Measurements from ENCODE around the gene ZNF277.
"Not testable (repeated sequence)": the region's sequence is repeated elsewhere in the genome, so short reads cannot be mapped to it uniquely, and the experiment has no call there.

The ZNF277 gene

DNA sequence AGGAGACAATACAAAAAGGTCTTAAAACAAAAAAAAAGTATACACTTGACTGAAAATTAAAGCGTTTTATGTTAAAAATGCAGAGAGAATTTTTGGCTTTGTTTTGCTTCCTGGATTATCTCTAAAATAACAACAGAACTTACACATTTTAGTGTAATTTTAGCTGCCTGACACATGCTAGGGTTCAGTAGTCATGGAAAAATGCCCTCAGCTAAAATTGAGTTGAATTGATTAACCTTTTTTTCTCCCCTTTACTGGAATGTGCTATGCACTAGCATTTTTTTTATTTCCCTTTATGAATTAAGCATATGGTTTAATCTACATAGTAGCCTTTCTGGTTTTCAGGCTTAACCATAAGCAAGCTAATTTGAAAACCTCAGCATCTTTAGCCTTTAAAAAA is 89.9 kb downstream of the ZNF277 start:
- no peak for DNase-seq

DNA sequence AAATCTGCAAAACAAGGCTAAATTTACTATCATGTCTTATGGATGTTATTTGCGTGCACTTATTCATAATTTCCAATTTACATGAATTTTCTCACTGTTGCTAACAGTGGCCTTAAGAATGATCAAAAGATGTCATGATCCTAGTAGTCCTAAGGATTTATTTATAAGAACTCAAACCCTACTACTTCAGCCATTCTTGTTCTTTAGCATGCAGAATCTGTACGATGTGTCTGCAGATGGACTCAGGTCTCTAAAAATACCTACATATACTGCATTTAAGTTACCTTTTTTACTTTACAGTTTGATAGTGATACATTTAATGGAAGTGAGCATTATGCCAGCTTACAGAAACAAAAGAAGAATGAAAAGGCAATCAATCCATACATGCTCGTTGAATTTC is 91.2 kb downstream of the ZNF277 start:
- DNase-seq: no peak

DNA sequence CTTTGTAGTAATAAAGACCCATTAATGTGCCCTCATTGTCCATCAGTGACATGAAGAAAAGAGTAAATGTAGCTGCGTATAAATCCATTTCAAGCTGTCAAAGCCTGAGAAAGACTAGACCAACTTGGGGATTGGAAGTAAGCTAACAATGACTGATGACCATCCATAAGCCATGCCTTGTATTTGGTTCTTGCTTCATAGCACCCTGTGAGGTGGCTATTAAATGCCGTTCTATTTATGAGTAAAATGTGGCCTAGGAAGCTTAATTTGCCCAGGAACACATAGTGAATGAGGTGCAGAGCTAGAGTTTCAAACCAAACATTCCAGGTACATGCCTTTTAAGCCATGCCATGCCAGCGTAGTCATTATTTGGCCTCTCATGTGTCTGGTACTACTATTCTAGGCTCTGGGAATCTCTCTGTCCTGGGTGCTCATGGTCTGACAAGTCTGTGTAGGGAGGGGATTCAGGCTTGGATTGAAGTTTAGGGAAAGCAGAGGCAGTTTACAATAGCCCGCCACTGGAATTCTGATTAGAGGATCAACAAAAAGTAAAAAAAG is 92.1 kb downstream of the ZNF277 start:
- DNase-seq: no peak

DNA sequence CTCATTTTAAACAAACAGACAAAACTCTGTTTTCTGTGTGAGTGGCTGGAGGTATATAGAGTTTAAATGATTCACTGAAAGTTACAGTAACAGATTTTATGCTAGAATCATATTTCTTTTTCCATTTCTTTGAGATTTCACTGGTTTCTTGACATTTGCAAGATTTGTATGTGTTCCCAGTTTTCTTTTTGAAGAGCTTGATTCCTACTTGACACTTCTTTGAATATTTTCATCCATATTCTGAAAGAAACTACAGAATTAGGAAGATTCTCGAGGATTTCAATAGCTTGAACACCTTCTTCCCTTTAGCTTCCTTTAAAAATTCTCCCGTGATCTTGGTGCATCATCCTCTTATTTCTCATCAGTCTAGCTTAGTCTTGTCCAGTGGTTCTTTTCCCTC is 93.6 kb downstream of the ZNF277 start:
- no peak for DNase-seq

DNA sequence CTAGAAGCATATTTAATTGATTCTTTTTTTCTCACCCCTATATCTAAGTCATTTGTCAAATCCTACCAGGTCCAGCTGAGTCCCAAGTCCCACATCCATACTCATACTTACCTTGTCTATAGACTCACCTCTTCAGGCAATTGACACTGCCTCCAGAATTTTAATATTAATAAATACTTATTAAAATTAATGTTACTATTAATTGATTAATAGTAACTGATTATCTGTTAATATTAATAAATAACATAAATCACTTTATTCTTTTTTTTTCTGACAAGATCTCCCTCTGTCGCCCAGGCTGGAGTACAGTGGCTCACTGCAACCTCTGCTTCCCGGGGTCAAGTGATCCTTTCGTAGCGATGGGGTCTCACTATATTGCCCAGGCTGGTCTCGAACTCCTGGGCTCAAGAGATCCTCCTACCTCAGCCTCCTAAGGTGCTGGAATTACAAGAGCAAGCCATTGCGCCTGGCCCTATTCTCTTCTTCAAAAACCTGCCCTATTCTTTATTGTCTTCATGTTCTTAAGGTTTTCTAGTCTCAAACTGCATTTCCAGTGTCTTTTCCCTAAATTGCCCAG is 94.4 kb downstream of the ZNF277 start:
- no peak for DNase-seq

DNA sequence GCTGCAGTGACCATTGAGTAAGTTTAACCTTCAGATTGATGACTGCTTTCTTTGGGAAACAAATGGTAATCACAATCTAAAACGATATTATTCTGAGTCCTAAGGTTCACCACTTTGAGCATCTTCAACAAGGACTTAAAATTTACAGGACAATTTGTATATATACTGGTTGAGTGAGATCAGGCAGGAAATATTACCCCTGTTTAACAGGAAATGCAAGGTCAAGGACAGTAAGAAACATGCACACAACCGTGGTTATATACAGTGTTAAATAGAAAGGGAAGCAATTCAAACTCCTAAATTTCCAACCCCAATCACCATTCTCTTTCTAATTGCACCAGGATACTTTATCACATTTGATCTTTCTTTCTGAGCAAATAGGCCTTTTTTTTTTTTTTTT is 96.1 kb downstream of the ZNF277 start:
- DNase-seq: no peak

DNA sequence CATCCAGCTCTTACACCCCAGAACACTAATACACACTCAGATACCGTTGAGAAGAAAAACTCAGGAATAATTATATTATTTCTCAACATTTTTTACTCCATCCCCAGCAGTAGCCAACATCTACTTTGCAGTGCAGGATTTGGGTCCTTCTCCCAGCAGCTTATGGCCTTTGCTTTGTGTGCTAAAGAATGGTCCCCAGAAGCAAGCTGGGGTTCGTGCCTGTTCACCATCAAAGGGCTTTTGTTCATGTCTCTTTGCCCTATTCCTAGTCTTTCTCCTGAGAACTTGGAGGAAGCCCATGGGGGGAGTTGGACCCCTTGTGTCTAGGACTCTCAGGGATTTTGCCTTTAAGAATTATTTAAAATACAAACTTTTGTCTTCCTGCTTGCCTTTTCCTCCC is 100.4 kb downstream of the ZNF277 start:
- DNase-seq: no peak

DNA sequence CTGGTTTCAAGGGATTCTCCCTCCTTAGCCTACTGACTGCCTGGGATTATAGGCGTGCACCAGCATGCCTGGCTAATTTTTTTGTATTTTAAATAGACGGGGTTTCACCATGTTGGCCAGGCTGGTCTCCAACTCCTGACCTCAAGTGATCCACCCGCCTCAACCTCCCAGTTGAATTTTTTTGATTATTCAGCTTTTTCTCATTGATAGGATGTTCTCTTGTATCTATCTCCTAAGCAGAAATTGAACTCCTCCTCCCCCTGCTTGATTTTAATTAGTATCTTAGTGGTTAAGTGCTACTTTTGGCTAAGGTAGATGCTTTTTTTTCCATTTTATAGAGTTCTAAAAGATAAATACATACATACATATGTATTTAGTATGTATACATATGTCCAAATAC is 101.0 kb downstream of the ZNF277 start:
- no peak for DNase-seq

DNA sequence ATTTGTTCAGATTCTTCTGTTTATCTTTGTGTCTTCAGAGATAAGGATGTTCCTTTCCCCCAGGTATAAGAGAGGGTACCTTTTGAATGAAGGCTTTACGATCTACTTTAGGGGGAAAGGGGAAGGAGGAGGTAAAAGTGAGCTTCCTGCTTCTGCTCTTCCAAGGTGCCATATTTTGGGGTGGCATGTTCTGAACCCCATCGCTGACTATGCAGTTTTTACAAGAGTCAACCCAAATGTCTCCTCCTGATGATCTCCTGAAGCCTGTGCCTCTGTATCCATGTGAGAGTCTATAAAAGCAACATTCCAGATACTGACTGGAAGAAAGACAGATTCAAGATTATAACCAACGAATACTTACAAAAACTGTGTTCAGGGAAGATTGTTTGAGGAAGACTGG is 102.5 kb downstream of the ZNF277 start:
- DNase-seq: no peak

DNA sequence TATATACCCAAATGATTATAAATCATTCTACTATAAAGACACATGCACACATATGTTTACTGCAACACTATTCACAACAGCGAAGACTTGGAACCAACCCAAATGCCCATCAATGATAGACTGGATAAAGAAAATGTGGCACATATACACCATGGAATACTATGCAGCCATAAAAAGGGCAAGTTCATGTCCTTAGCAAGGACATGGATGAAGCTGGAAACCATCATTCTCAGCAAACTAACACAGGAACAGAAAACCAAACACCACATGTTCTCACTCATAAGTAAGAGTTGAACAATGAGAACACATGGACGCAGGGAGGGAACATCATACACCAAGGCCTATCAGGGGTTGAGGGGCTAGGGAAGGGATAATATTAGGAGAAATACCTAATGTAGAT is 110.3 kb downstream of the ZNF277 start:
- DNase-seq: not testable (repeated sequence)

DNA sequence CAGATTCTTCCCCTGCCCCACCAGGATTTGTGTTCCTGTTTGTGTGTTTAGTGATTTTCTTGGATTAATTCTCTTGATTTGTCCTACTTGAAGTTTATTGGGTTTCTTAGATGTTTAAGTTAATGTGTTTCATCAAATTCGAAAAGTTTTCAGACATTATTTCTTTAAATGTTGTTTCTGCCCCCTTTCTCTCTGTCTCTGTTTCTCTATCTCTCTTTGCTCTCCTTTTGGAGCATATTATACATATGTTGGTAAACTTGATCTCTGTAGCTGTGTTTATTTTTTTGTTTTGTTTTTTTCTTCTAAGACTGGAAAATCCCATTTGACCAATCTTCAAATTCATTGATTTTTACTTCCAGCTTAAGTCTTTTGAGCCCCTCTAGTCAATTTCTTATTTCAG is 115.6 kb downstream of the ZNF277 start:
- no peak for DNase-seq

DNA sequence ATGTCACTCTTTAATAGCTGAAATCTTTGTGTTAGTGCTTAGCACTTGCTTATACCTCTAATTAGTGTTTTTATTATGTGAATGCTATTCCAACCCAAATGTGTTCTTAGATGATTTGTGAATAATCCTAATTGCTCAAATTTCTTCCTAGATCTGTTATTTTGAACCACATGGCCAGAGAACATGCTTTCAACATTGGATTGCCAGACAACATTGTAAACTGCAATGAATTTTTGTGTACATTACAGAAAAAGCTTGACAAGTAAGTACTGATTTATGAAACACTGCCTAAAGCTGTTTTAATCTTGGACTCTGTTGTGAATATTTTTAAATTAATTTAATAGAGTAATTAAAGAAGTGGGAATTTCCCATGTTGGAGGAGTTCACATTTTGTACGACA is 121.1 kb downstream of the ZNF277 start:
- DNase-seq: no peak

DNA sequence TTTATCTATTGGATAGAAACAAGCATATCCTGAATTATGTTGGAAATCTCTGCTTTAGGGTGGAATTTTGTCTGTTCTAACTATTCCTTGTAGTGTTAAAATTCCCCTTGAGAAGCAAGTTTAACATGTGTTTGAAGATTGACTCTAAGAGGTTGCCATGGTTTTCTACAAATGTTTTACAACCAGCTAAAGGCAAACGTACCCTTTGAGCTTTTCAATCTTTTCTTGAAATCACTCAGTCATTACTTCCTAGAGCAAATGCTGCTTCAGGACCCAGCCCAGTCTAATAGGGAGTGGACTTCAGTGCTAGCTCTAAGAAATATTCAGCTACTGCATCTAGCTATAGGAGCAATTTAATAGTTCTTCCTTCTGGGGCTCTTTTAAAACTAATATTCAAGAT is 125.0 kb downstream of the ZNF277 start:
- no peak for DNase-seq

DNA sequence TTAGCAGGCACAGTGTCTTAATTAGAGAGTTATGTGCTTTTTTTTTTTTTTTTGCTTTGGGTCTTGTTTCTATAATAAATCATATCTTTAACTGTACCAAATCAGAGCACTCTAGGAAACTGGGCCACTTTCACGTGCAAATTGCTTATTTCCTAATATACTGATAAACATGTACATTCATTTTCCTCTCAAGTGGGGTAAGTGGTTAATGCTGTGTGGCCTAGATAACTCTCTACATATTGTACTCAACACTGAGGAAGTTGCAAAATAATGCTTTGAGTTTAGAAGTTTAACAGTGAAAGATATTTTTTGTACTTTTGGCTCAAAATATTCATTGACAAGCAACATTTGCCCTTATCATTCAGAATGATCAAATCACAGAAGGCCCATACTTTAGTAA is 127.9 kb downstream of the ZNF277 start:
- DNase-seq: no peak

DNA sequence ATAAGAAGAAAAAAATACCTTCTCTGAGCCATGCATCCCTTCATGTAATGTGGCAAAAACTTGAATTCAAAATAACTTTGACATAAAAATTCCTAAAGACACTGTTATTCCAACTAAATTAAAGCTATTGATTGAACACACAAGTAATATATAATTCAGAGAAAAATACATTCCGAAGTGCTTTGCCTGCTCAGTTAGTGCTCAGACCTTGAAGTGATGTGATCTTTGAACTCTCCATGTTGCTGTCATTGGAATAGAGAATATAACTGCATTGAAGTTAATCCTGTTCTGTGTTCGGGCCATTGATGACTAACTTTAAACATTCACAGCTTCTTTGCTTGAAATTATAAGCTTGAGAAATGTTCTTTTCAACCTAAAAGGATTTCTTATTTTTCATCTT is 129.8 kb downstream of the ZNF277 start:
- no peak for DNase-seq

DNA sequence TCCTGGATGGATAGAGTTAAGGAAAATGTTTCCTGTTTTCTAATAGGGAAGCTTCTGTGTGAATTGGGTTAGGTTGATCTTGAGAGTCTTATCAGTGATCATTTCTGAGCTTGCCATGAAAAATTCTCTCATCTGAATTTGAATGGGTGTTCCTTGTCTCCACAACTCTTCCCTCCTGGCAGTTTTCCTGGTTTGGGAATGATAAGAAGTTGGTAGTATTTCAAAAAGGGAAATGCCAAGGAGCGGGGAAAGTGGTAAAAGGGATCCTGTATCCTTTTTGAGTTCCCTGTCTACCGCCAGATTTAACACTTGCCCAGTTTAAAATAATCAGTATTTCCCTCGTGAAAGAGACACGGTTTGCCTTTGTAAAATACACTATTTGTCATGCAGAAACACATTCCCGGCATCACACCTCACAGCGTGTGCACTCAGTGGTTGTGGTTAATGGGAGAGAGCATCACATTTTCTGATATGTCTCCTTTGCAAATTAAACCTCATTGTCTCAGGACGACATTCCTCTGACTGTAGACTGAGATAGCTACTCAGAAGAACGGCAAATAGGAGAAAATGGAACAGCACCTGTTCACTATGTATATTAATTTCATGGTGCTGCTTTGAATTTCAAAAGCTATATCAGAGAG is 130.6 kb downstream of the ZNF277 start:
- DNase-seq: no peak

DNA sequence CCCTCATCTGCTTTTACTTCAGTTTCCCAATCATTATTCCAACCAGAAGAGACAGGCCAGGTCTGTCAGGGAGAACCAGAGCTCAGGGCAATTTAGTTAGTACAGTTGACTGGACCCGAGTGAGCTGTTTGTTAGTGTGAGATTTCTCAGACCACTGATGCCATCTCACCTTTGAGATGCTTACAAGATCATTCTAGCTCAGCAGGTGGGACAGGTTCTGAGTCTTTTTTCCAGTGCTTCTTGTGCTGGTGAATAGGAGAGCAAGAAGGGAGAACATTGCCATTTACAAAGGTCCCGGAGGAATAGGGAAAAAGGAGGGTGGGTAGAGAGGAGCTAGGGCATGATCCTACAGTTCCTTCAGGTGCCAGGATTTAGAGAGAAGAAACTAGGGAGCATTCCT is 131.4 kb downstream of the ZNF277 start:
- no peak for DNase-seq

DNA sequence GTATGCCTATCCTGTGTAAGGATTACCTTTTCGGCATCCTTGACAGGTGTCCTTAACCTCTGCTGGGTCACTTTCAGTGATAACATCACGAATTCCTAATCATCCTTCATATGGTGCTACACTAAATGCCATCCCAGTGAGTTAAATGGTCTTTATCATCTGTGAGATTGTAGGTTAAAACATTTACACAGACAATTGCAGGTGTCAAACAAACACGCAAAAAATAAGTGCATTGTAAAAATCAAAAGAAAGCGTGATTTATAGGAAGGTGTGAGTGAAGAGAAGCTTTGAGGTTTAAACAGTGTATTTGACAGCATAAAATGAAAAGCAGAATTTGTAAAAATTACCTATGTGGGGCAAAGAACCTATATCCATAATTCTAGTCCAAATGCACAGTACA is 132.3 kb downstream of the ZNF277 start:
- DNase-seq: no peak

DNA sequence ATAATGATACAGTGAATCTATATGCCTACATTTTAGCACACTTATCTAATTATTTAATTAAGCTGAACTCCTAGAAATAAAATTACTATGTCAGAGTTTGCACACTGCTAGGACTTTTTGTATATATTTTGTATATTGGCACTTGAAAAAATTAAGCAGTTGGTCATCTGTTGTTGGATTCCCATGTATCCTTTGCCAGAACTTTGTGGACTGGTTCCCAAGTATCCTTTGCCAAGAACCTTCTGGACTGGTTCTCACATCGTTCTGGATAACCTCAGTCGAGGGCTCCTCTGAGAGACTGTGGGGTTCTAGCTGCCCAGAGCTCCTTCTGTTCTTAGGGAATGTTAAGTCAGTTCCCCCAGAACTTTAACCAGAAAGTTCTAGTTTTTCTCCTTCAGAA is 135.0 kb downstream of the ZNF277 start:
- DNase-seq: no peak

DNA sequence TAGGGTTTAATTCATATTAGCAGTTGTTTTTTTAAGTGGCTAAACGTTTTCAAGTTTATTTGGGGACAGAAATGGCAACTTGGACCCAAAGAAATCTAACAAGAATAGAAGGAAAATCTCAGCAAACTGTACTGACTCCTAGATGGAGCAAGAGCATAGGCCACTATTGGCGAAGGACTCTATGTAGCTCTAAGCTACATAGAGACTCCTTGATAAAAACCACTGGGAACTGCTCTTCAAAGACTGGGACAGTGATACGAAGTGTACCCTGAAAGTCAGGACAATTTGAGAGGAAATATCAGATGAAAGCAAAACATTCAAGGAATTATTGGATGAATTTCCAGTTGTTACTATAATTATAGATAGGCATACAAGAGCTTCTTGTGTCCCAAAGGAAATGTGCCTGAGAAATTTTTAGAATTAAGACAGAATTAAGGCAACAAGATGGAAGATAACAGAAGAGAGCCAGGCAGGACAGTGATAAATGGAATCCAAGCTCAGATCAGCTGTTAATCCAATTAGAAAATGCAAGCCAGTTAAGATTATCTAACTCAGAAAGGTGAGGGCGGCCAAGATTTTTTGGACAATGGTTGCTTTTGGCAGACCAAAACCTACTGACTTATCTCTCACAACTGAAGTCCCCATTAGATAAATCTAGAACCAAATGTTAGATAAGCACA is 140.0 kb downstream of the ZNF277 start:
- DNase-seq: no peak

DNA sequence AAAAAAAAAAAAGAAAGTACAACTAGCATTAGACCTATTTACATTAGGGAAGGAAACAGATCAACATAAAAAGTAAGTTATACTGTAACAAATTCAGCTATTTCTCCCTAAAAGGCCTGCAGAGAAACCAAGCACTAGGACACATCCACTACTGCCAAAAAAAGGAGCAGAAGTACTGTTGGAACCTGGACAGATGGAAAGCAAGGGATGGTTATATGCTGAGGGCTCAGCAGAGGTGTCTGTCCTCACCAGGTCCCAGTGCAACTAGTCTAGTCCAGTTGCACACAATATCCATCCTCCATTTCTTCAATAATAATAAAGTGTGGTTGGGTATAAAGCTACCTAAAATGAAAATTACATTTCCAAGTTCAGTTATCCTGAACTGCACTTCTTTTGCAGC is 140.6 kb downstream of the ZNF277 start:
- DNase-seq: no peak

DNA sequence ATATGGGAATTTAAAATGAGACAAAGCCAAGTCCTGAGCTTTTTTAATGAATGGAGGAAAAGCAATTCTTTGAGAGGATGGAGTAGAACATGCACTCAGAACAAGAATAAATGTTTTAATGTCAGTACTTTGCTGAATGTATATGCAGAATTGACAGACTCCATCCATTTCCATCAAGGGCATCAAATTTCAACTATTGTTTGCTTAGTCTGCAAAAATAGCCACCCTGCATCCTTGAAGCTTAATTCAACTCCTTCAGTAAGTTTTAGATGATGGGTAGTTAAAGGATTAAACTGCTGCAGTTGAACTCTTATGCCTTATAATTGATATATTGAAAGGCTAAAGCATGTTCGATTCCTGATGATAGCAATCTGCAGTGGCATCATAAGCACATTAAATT is 144.1 kb downstream of the ZNF277 start:
- no peak for DNase-seq

DNA sequence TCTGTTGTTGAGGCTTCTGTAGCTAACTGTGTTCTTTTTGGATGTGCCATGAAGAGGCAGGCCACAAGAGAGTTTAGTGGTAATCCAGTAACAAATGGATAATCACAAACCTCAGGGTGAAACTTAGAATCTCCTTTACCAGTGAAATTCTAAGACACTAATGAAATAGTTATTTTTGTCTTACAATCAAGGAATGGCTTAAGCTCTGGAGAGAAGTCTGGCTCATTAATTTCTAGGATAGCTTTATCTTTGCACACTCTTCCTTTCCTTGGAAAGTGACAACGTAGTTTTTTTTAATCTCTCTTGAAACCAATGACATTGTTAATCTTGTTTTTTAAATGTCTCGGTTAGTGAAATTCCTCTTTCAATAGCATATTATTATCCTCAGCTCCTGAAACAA is 150.1 kb downstream of the ZNF277 start:
- DNase-seq: no peak

DNA sequence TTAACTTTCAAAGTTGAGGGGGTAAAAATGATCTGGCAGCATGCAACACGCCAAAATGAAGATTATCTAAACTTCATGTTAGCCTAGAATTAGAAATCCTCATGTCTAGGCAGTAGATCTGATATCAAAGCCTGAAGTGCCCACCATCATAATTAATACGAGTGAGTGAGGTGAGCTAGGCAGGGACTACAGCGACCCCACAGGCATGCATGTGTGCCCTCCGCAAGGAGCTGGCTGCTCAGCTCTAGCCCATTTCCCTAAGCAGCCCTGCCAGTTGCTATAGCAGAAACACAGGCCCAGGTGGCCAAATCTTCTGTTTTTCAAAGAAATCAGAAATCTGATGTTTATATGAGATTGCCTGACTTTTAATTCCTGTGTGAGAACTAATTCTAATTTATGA is 150.6 kb downstream of the ZNF277 start:
- no peak for DNase-seq

DNA sequence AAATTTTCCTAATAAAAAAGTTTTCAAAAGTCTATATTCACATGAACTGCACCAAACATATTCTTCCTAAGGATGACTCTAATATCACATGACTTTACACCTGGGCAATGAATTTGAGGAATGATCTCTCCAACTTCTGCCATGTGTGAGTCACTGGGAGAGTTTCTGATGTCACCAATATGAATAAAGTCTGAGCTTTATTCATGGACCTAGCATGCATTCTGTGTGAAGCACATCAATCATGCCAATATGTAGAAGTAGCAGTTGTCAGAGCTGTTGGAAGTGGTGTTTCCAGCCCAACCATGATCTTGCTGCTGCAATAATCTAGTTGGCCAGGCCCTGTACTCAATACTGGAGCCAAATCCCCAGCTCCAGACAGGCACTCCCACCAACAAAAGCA is 152.0 kb downstream of the ZNF277 start:
- DNase-seq: no peak

All from SHP77 (cell line).